Karpas-422 (cell line): ENCODE results near the gene DDIT4. TPM values are rescaled to one million over a fixed set of nuclear protein-coding genes. Genes with fewer than 3 reads are reported as not detected.

ENCODE experiments used
- DNase-seq: peaks from one replicate; pipeline ENCODE4 v3.0.0-alpha.2; 2015
- H2AFZ ChIP-seq: fragments of 200-600 bp; sonication (generic); 2 replicates; pipeline ENCODE4 v1.6.1; 2014; ENCODE audit warnings: antibody characterized with exemption, low read length, mixed read lengths
- H3K27ac ChIP-seq: fragments of 200-600 bp; sonication (generic); 2 replicates; pipeline ENCODE4 v1.5.1; 2014; ENCODE audit warnings: mild to moderate bottlenecking, low read length, moderate library complexity
- H3K27me3 ChIP-seq: fragments of 200-600 bp; sonication (generic); 2 replicates; pipeline ENCODE4 v1.6.1; 2014; ENCODE audit warnings: low read length, mixed read lengths
- H3K36me3 ChIP-seq: fragments of 200-600 bp; sonication (generic); 2 replicates; pipeline ENCODE4 v1.6.1; 2014; ENCODE audit warnings: low read length, mixed read lengths; ENCODE audit not compliant: insufficient read depth
- H3K4me1 ChIP-seq: fragments of 200-600 bp; sonication (generic); 2 replicates; pipeline ENCODE4 v1.6.1; 2014; ENCODE audit warnings: mild to moderate bottlenecking, low read length, mixed read lengths
- H3K4me2 ChIP-seq: fragments of 200-600 bp; sonication (generic); 2 replicates; pipeline ENCODE4 v1.6.1; 2014; ENCODE audit warnings: low read length, low read depth, mild to moderate bottlenecking; ENCODE audit not compliant: poor library complexity, severe bottlenecking
- H3K4me3 ChIP-seq: fragments of 200-600 bp; sonication (generic); 2 replicates; pipeline ENCODE4 v1.5.1; 2014; ENCODE audit warnings: mild to moderate bottlenecking, antibody characterized with exemption, low read length, mixed read lengths
- H3K79me2 ChIP-seq: fragments of 200-600 bp; sonication (generic); 2 replicates; pipeline ENCODE4 v1.6.1; 2014; ENCODE audit warnings: mild to moderate bottlenecking, low read length, mixed read lengths
- H3K9ac ChIP-seq: fragments of 200-600 bp; sonication (generic); 2 replicates; pipeline ENCODE4 v1.6.0; 2014; ENCODE audit warnings: low read length
- H3K9me2 ChIP-seq: fragments of 200-600 bp; sonication (generic), shearing (Covaris generic); replicated peaks from 2 replicates; pipeline ENCODE4 v1.6.0; 2014; ENCODE audit warnings: mild to moderate bottlenecking, low read length, moderate library complexity; ENCODE audit not compliant: insufficient read depth
- H3K9me3 ChIP-seq: fragments of 300-700, 200-600 bp; sonication (generic); 2 replicates; pipeline ENCODE4 v1.6.1; 2014; ENCODE audit warnings: low read length, mixed read lengths
- H4K20me1 ChIP-seq: fragments of 200-600 bp; sonication (generic); 2 replicates; pipeline ENCODE4 v1.6.1; 2014; ENCODE audit warnings: mild to moderate bottlenecking, antibody characterized with exemption, low read length, low read depth; ENCODE audit not compliant: insufficient read depth
- total RNA-seq: library from RNA; depleted of rRNA; stranded (reverse); fragments of >200 nt; shearing (Covaris generic); gene quantifications from 2 replicates; pipeline ENCODE4 v1.2.3, GENCODE V29; 2014; ENCODE audit warnings: low replicate concordance

The DDIT4 gene
- total RNA-seq, 1 experiment from 2014 or later, result 331 TPM

DNA sequence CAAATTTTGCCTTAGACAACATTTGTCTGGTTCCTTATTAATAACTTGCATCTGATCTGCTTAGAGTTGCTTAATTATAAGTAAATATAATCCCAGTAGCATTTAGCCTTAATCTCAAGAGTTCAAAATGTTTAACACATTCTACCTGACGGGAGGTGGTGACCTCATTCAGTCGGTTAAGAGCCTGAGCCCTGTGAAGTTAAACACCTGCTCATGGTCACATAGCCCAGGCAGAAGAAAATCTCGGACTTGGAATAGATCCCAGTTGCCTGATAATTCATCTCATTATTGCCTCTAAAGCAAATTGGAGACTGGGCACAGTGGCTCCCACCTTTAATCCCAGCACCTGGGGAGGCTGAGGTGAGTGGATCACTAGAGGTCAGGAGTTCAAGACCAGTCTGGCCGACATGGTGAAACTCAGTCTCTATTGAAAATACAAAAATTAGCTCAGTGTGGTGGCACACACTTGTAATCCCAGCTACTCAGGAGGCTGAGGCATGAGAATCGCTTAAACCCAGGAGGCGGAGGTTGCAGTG lies 39.1 kb upstream of the DDIT4 start:
- H3K9ac ChIP-seq, result no peak overlapping the region
- no peaks in the 10 kb centered on the region for H3K9me2 ChIP-seq
- peaks cover 22% of the 10 kb centered on the region; the same call in 1 of the 2 replicates for H3K36me3 ChIP-seq
- H3K79me2 ChIP-seq, result peaks cover 3% of the 10 kb centered on the region; the same call in 1 of the 2 replicates
- no peaks in the 10 kb centered on the region for H4K20me1 ChIP-seq
- H3K27me3 ChIP-seq, result no peaks in the 10 kb centered on the region
- H3K4me1 ChIP-seq, result no peaks in the 10 kb centered on the region
- H3K4me3 ChIP-seq, result no peak overlapping the region
- H3K27ac ChIP-seq, result no peak overlapping the region
- no peak overlapping the region for H3K4me2 ChIP-seq
- H2AFZ ChIP-seq, result no peak overlapping the region
- no peak for DNase-seq
- no peaks in the 10 kb centered on the region for H3K9me3 ChIP-seq

DNA sequence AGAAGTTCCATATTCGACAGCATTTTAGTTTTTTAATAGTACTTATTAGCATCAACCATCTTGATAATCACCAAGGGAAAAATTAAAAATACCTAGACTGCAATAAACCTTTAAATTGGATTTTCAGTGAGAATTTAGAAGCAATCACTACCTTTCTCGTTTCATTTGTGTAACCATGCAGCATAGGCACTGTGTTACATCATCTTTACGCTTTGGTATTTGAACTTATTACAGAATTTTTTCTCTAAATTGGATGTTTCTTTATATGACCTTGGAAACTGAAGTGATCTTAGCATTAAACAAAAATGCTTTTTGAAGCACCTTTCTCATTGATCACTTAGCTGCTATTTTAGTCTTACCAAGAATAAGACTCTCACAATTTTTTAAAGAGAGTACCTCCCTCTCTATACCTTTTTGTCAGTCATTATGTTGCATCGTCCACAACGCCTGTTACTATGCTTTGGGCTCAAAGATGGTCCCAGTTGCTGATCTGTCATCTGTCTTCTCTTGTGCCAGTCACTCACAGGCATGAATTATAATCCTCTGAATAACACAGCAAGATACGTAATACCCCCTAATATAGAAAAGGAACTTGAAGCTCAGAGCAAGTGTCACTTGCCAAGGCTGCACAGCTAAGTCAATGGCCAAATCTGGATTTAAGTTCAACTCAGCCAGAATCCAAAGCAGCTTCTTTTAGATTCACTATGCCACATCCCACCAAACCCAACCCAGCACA lies 38.0 kb upstream of the DDIT4 start:
- no peaks in the 10 kb centered on the region for H3K9me3 ChIP-seq
- peaks cover 21% of the 10 kb centered on the region; the same call in 1 of the 2 replicates for H3K36me3 ChIP-seq
- H3K27me3 ChIP-seq, result no peaks in the 10 kb centered on the region
- no peaks in the 10 kb centered on the region for H3K79me2 ChIP-seq
- H3K4me3 ChIP-seq, result no peak overlapping the region
- no peak overlapping the region for H3K9ac ChIP-seq
- DNase-seq, result no peak
- H3K9me2 ChIP-seq, result no peaks in the 10 kb centered on the region
- no peak overlapping the region for H3K4me2 ChIP-seq
- no peaks in the 10 kb centered on the region for H4K20me1 ChIP-seq
- no peak overlapping the region for H3K27ac ChIP-seq
- H2AFZ ChIP-seq, result no peak overlapping the region
- H3K4me1 ChIP-seq, result no peaks in the 10 kb centered on the region

DNA sequence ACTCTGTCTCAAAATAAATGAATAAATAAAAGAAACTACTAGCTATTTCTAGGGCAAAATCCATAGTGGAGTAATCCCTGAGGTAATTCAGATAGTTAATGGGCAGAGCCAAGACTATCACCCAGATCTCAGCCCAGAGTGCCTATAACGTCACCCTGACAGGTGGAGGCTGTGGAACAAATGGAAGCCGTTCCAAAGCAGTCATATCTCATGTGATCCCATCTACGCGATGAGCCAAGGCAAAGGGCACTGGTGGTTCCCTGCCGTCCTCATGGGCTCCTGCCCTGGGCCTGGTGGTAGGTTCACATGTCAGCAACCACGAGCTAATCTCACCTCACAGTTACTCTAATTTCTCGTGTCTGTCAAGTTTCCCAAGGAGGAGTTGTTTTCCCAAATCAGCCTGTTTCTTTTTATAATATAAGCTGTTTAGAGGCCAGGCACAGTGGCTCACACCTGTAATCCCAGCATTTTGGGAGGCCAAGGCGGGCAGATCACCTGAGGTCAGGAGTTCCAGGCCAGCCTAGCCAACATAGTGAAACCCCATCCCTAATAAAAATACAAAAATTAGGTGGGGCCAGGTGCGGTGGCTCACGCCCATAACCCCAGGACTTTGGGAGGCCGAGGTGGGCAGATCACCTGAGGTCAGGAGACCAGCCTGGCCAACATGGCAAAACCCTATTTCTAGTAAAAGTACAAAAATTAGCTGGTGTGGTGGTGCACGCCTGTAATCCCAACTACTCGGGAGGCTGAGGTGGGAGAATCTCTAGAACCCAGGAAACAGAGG lies 35.1 kb upstream of the DDIT4 start:
- no peak overlapping the region for H3K9ac ChIP-seq
- no peak for DNase-seq
- peaks cover 6% of the 10 kb centered on the region; the same call in 1 of the 2 replicates for H3K36me3 ChIP-seq
- no peaks in the 10 kb centered on the region for H3K27me3 ChIP-seq
- H3K4me1 ChIP-seq, result no peaks in the 10 kb centered on the region
- H2AFZ ChIP-seq, result no peak overlapping the region
- H3K79me2 ChIP-seq, result no peaks in the 10 kb centered on the region
- H3K4me3 ChIP-seq, result no peak overlapping the region
- no peaks in the 10 kb centered on the region for H3K9me2 ChIP-seq
- H3K9me3 ChIP-seq, result no peaks in the 10 kb centered on the region
- H4K20me1 ChIP-seq, result no peaks in the 10 kb centered on the region
- no peak overlapping the region for H3K27ac ChIP-seq
- H3K4me2 ChIP-seq, result no peak overlapping the region

DNA sequence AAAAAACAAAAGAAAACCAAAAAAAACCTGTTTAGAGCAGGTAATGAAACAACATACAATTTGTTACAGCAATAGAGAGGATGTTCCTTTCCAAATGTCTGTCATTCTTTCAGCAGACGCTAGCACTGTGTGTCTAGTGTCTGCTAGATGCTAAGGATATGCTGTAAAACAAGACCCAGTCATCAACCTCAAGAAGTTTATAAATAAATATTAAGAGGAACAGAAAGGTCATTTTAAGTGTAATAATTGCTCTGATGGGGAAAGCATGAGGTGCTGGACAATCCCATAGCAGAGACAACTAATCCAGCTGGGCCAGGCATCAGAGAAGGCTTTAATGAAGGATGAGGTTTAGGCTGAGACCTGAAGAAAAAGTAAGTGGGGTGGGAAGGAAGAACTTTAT lies 34.3 kb upstream of the DDIT4 start:
- Histone ChIP-seq H3K4me3 (no peak overlapping the region), H2AFZ (no peak overlapping the region), H3K4me2 (no peak overlapping the region), H3K9ac (no peak overlapping the region), H3K9me3 (no peaks in the 10 kb centered on the region), H3K4me1 (peaks cover 2% of the 10 kb centered on the region), H3K27me3 (no peaks in the 10 kb centered on the region), H3K36me3 (0 out of 2 replicates have a peak, but pooled peaks cover 3% of the 10 kb centered on the region), H4K20me1 (no peaks in the 10 kb centered on the region), H3K9me2 (no peaks in the 10 kb centered on the region), H3K79me2 (no peaks in the 10 kb centered on the region), H3K27ac (no peak overlapping the region)
- DNase-seq, result no peak

DNA sequence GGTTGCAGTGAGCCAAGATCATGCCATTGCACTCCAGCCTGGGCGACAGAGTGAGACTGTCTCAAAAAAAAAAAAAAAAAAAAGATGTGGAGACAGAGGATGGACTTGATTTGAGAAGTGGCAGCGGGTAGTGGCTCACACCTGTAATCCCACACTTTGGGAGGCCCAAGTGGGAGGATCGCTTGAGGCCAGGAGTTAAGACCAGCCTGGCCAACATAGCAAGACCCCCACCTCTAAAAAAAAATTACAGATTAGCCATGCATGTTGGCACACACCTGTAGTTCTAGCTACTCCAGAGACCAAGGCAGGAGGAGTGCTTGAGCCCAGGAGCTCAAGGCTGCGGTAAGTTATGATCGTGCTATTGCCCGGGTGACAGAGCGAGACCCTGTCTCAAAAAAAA lies 33.4 kb upstream of the DDIT4 start:
- H3K36me3 ChIP-seq, result no peaks in the 10 kb centered on the region
- no peaks in the 10 kb centered on the region for H3K79me2 ChIP-seq
- H3K27ac ChIP-seq, result no peak overlapping the region
- H3K9ac ChIP-seq, result no peak overlapping the region
- no peak overlapping the region for H2AFZ ChIP-seq
- no peaks in the 10 kb centered on the region for H3K9me2 ChIP-seq
- DNase-seq, result no peak
- H4K20me1 ChIP-seq, result no peaks in the 10 kb centered on the region
- no peak overlapping the region for H3K4me3 ChIP-seq
- H3K9me3 ChIP-seq, result no peaks in the 10 kb centered on the region
- no peak overlapping the region for H3K4me2 ChIP-seq
- no peaks in the 10 kb centered on the region for H3K27me3 ChIP-seq
- H3K4me1 ChIP-seq, result peaks cover 10% of the 10 kb centered on the region

DNA sequence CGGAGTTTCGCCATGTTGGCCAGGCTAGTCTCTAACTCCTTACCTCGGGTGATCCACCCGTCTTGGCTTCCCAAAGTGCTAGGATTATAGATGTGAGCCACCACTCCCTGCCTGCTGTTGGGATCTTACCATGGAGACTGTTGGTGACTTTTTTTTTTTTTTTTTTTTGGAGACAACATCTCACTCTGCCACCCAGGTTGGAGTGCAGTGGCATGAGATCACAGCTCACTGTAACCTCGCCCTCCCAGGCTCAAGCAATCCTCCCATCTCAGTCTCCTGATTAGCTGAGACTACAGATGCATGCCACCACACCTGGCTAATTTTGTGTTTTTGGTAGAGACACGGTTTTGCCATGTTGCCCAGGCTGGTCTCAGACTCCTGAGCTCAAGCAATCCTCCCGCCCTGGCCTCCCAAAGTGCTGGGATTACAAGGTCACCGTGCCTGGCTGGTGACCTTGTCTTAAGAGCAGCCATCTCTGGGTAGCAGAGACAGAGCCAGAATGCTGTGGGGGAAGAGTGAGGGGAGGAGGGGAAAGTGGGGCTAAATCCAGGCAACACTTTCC lies 32.0 kb upstream of the DDIT4 start:
- Histone ChIP-seq H3K36me3 (no peaks in the 10 kb centered on the region), H3K9ac (no peak overlapping the region), H3K27me3 (no peaks in the 10 kb centered on the region), H3K79me2 (no peaks in the 10 kb centered on the region), H3K4me3 (no peak overlapping the region), H3K9me2 (no peaks in the 10 kb centered on the region), H4K20me1 (no peaks in the 10 kb centered on the region), H3K4me2 (no peak overlapping the region), H3K9me3 (no peaks in the 10 kb centered on the region), H2AFZ (no peak overlapping the region), H3K4me1 (peaks cover 10% of the 10 kb centered on the region), H3K27ac (no peak overlapping the region)
- DNase-seq, result no peak

DNA sequence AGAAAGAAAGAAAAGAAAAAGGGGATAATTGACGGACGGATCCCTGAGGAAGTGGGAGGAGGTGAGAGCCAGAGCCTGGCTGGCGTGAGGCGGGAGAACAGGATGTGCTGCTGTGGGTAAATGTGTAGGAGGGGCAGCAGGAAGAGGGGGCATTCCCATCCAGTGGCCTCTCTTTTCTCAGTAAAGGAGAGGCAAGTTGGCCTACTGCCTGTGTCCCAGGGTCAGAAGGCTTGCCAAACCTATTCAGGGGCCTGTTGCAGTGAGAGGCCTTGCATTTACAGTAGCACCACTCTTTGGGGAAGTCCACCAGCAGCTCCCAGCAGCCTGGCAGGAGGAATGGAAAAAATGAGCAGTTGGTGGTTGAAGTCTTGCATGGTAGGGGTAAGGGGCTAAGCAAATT lies 31.0 kb upstream of the DDIT4 start:
- no peak overlapping the region for H3K9ac ChIP-seq
- H3K4me1 ChIP-seq, result peaks cover 10% of the 10 kb centered on the region

More for the DNA sequence above, 31.0 kb upstream of the DDIT4 start:
- Histone ChIP-seq H3K27me3 (no peaks in the 10 kb centered on the region), H3K9me3 (no peaks in the 10 kb centered on the region), H3K4me2 (no peak overlapping the region), H4K20me1 (no peaks in the 10 kb centered on the region), H3K4me3 (no peak overlapping the region), H3K79me2 (no peaks in the 10 kb centered on the region), H3K9me2 (no peaks in the 10 kb centered on the region), H3K27ac (no peak overlapping the region), H3K36me3 (no peaks in the 10 kb centered on the region), H2AFZ (no peak overlapping the region)
- DNase-seq, result no peak
